EH (cell line): Measurements from ENCODE around the gene GANAB.
"Not testable (repeated sequence)": the region's sequence is repeated elsewhere in the genome, so short reads cannot be mapped to it uniquely, and the experiment has no call there.

Experiments
- DNase-seq: peaks from one replicate; pipeline ENCODE4 v3.0.0-alpha.2; 2015; ENCODE audit warnings: low read depth

Gene GANAB

DNA sequence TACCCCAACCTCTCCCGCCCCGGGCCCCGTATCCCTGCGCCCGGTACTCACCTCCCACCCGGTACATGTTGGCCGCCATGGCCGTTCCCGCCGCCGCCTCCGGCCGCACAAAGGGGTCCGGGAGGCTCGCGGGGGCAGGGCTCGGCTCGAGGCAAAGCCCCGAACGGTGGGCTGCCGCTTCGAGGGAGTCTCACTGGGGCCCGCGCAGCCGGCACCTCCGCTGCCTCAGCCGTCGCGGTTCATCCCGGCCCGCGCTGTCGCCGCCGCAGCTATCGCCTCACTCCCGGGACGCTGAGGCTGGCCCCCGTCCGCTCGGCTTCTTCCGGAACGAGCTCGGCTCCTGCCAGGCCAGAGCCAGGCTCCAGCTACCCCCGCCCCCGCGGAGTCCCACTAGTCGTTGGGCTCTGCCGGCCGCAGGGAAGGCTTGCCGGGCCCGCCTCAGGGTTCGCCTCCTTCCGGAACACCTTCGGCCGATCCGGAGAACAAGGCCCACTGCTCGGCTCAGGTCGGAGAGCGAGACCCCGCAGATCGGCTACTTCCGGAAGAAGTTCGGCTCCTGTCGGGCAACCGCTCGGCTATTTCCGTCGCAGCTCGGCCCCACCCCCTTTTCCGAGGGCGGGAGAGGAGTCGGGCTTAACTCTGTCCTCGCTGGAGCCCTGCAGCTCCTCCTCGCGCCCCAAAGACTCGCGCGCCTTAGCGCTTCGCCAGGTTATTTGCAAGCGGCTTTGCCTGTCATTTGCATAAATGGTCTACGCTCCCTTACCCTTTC is 44.9 kb downstream of the GANAB start, which contains the start of gene MTA2:
MTA2 (minus strand) TSS at position 494 of the 769 bp plus-strand sequence; CDS start at position 79, 415 bp downstream.
- DNase-seq: peak; percentile 98

- peak; percentile 45 for DNase-seq
Observed at GRCh38 chr11:62601122-62601371, 45.4 kb downstream of the GANAB start.

DNA sequence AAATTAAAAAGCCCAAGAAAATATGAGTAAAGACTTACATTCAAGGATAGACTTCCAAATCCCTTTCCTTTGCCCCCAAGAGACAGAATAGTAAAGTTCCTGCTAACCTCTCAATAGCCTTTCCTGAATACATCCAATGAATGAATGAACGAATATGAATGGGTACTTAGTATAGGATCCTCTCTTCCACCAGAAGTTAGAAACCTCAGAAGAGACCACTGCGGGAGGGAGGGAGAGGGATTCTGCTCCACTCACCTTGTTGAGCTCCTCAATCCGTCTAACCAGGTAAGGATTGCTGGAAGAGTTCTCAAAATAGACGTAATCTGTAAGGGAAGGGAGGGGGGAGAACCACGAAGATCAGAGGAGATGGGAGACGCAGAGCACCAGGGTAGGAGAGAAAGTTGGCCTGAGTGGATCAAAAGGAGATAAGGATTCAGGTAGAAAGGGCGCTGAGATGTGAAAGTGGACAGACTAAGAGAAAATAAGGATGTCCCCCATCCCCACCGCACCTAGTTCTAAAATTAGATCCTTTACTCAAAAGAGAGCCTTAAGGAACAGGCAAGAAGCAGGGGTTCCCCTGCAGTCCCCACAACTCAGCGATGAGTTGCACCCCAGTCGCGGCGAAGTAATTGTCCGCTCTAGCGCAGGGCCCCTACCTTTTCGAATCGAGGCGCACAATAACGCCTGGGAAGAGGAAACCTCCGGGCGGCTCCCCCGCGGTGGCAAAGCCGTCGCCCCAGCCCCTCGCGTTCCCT is 45.9 kb downstream of the GANAB start:
- DNase-seq: no peak

DNA sequence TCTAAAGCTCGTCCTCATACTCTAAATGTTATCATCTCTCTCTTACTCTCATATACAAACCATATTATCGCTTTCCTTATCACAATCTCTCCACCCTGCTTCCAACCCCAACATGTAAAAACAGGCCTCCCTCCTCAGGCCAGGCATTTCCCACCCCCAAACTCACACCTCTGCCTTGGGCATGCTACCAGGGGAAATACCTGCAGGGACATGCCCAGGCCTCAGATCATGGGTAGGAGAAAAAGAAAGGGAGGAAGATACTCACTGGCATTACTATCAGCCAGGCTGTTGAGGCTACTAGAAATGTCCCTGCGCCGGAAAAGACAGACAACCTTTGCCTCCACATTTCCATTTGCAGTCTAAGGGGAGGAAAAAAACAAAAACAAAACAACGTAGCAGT is 46.5 kb downstream of the GANAB start:
- DNase-seq: no peak

DNA sequence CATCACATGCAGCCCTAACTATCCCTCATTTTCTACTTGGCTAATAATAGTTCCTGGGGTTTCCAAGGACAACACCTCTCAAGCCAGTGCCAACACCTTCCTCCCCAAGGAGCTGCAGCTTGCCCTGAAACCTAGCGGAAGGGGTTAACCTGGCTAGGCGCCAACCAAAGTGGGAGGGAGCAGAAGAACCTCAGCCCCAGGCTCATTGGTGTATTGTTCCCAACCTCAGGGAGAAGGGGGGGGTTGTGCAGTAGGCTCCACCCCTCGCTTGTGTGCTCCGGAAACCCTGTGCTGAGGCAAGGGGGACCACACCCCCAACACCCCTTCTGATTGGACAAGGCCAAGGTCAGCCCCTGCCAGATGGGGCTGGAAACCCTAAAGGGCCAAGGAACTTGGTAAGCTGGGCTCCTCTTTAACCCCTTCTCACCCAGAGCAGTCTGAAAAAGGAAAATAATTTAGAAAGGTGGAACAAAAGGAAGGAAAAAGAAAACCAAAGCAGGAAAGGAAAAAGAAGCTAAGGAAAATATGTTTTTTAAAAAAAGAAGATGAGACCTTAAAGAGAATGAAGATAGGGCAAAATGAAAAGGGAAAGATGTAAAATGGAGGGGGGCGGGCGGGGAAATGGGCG is 47.2 kb downstream of the GANAB start:
- DNase-seq: peak; percentile 99

DNA sequence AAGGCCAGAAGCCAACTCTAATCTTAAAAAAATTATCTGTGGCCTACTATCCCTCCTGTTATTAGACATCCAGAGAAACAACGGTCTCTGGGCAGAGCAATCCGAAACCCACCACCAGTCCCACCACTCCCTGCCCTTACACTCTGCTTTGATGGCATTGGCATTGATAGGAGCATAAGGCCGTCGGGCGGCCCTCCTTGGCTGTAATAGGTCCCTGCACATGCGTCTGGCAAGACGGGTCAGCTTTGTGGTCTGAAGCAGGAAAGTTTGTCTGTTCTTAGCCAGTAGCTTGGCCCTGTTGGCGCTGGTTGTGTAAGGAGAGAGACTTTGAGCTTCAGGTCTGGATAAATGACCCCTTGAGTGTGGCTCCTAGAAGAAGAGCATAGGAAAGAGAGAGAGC is 51.3 kb downstream of the GANAB start:
- DNase-seq: no peak

GRCh38 chr11:62593434-62594044 is 52.9 kb downstream of the GANAB start:
- peak; percentile 81 for DNase-seq

GRCh38 chr11:62592989-62593421 is 53.4 kb downstream of the GANAB start:
- no peak for DNase-seq

GRCh38 chr11:62592146-62592815 is 54.1 kb downstream of the GANAB start:
- no peak for DNase-seq

DNA sequence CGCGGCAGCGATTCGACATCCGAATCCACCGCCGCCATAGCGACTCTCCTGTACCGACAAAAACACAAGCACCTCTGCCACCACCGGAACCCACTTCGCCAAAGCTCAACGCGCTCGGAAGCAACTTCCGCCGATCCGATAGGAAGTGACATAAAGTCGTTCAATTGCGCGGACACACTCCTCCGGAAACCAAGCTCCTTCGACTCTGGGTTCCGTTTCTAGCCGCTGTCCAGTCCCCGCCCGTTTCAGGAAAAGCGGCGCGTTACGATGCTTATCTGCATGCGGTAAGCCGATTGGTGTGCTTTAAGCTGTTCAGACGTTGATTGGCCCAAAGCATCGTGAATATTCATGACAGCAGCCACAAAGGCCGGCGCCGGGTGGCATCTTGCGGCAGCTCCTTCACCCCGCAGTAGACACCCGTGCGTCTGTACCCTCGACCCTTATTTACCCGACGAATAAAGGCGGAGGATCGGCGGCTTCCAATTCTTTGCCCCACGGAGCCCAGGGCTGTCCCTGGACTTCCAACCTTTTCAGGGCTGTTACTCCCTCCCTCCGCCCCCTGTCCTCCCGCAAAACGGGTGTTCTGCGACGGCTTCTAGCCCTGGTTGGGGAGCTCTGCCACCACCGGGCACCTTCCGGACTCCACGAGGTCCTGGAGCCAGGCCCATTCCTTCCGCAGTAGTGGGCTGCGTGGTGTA is 54.8 kb downstream of the GANAB start, which contains the start of gene TUT1:
TUT1 (minus strand) TSS at position 76 of the 698 bp plus-strand sequence; CDS start at position 38, 38 bp downstream.
- DNase-seq: peak; percentile 99

DNA sequence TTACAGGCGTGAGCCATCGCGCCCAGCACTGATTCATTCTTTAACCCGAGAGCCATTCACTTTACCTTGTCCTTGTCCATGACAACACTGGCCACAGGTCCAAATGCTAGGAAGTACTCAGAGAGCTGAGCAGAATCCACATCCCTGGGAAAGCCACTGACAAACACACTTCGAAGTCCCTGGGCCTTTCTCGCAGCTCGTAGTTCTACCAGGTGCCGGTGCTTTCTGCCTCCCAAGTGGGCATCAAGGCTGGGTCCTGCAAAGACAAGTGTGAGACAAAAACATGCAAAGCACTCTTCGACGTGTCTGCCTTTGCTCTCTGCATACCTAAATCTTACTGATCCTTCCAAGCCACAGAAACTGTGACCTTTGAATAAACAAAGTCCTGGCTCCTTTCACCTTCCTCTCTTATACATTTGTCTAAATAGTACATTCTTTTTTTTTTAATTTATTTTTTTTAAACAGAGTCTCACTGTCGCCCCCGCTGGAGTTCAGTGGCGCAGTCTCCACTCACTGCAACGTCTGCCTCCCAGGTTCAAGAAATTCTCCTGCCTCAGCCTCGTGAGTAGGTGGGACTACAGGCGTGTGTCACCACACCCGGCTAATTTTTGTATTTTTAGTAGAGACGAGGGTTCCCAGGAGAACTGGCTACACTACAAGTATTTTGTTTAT is 57.3 kb downstream of the GANAB start:
- DNase-seq: peak; percentile 20

GRCh38 chr11:62585356-62585755 is 61.1 kb downstream of the GANAB start:
- not testable (repeated sequence) for DNase-seq

- DNase-seq: not testable (repeated sequence)
Observed at GRCh38 chr11:62581735-62582134, 64.7 kb downstream of the GANAB start.

DNA sequence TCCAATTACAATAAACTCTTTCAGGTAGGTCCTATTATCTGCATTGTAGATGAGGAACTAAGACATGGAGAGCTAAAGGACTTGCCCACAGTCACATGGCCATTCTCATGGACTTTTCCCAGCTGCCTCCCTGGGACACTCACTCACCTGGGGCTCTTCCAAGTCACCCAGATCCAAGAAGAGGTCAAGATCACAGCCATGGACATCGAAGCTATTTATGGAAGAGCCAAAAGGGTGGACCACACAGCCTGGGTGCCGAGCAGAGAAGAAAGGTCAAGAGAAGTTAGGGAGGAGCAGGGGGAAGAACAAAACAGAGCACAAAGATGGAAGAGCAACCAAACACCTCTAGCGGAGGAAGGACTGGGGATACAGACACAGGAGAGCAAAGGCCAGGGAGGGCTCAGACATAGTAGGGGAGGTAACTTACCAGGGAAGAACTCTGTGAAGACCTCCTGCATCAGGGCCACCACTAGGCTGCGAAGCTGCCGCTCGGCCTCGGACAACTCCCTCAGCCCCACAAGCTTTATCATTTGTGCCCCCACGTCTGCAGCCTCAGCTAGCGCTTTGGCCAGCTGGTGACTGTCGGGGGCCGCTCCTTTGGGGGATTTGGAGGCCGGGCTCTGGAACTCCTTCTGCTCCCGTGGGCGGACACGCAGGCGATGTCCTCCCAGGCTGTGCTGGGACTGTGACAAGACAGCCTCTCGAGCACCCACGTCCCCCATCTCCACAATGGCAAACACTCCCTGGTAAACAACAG is 65.3 kb downstream of the GANAB start:
- no peak for DNase-seq

DNA sequence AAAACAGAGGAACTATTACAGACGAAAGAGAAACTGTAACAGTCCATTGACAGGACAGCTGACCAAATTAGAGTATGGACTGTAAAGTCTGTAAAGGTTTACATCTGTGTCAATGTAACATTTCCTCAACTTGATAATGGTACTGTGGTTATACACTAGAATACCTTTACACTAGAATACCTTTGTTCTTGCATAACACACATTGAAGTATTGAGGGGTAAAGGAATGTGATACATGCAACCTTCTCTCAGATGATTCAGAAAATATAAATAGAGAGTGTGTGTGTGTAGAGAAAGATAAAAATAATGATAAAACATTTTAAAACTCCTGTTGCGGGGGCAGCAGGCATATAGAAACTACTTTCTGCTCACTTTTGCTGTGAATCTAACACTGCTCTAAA is 67.2 kb downstream of the GANAB start:
- DNase-seq: no peak

- DNase-seq: no peak
Observed at GRCh38 chr11:62578541-62578940, 67.9 kb downstream of the GANAB start.

DNA sequence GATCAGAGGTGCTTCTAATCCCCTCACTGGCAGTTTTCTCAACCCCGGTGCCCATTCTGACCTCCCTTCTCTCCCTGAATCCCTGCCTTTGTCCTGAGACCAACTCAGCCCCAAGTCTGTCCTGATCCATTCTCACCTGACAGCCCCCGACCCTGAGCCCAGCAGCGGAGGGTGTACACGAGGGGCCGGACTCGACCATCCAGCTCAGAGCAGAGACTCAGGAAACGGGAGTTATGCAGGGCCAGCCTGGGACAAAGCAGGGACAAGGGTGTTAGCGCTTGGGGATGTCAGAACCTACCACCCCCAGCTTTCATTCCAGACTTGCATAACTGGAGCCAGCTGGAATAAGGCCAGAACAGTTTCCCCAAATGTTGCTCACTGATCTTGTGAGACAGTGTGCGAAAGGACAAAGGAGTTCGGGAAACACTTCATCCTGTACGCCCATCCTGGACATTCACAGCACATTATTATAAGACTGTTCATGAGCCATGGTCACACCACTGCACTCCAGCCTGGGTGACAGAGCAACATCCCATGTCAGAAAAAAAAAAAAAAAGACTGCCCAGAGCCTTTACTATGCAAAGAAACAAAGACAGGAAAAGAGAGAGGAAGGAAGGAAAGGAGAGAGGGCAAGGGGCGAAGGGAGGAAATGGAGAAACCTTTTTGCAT is 69.2 kb downstream of the GANAB start:
- DNase-seq: no peak

GRCh38 chr11:62575837-62576236 is 70.6 kb downstream of the GANAB start:
- DNase-seq: no peak

DNA sequence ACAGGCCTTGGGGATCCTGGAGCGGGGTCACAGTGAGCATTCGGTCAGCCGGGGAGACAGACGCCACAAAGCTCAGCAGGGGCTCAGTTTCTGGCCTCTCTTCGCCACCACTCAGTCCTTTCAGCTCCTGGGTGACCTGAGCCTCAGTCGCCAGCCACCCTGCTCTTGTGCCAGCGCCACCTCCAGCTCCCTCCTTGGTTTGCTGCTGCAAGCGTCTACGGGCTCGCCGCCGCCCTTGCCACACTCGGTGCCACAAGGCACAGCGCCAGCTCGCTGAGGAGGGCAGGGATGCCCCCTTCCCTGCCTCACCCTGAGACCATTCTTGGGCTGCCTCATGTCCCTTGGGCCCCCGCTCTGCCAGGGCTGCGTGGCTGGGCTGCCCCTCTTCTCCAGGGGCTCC is 71.3 kb downstream of the GANAB start:
- DNase-seq: no peak
